Measurements from ENCODE around the gene BCL7B. TPM values are rescaled to one million over a fixed set of nuclear protein-coding genes. Genes with fewer than 3 reads are reported as not detected.
A peak's percentile ranks its signal among the peaks of the same experiment; 100 is the strongest.
"Not testable (repeated sequence)": the region's sequence is repeated elsewhere in the genome, so short reads cannot be mapped to it uniquely, and the experiment has no call there.

The BCL7B gene
- total RNA-seq, 1 donor, result 27.2 TPM

- H3K4me3 ChIP-seq (ENCODE audit: low read depth, low read length), result no peak overlapping the region
- TF ChIP-seq CTCF (IDR thresholded peaks at IDR 0.05; ENCODE audit: insufficient read depth, low read depth, low read length), result no peak
- peak; percentile 73 for DNase-seq (ENCODE audit: low read depth)
These were observed 2.8 kb upstream of the BCL7B start for GRCh38 chr7:73560109-73560835.

- DNase-seq (ENCODE audit: low read depth), result peak; percentile 93
- TF ChIP-seq CTCF (IDR thresholded peaks at IDR 0.05; ENCODE audit: insufficient read depth, low read depth, low read length), result no peak
- H3K4me3 ChIP-seq (ENCODE audit: low read depth, low read length), result peak overlapping the region; percentile 81
These were observed 438 bp downstream of the BCL7B start for GRCh38 chr7:73557108-73557396.

GRCh38 chr7:73556208-73557107 lies 1.0 kb downstream of the BCL7B start:
- DNase-seq (ENCODE audit: low read depth), result no peak
- no peak for TF ChIP-seq CTCF (IDR thresholded peaks at IDR 0.05; ENCODE audit: insufficient read depth, low read depth, low read length)
- peak overlapping the region; percentile 81 for H3K4me3 ChIP-seq (ENCODE audit: low read depth, low read length)

- peak overlapping the region; percentile 81 for H3K4me3 ChIP-seq (ENCODE audit: low read depth, low read length)
- DNase-seq (ENCODE audit: low read depth), result no peak
- TF ChIP-seq CTCF (IDR thresholded peaks at IDR 0.05; ENCODE audit: insufficient read depth, low read depth, low read length), result no peak
These were observed 2.0 kb downstream of the BCL7B start for GRCh38 chr7:73555411-73555982.

GRCh38 chr7:73550093-73550492 lies 7.4 kb downstream of the BCL7B start:
- not testable (repeated sequence) for H3K4me3 ChIP-seq (ENCODE audit: low read depth, low read length); DNase-seq (ENCODE audit: low read depth)

- no peak overlapping the region for H3K4me3 ChIP-seq (ENCODE audit: low read depth, low read length)
- no peak for DNase-seq (ENCODE audit: low read depth)
- no peak for TF ChIP-seq CTCF (IDR thresholded peaks at IDR 0.05; ENCODE audit: insufficient read depth, low read depth, low read length)
These were observed 8.3 kb downstream of the BCL7B start for GRCh38 chr7:73549176-73549575.

- H3K4me3 ChIP-seq (ENCODE audit: low read depth, low read length), result no peak overlapping the region
- no peak for TF ChIP-seq CTCF (IDR thresholded peaks at IDR 0.05; ENCODE audit: insufficient read depth, low read depth, low read length)
- no peak for DNase-seq (ENCODE audit: low read depth)
These were observed 9.6 kb downstream of the BCL7B start for GRCh38 chr7:73547841-73548240.
